Astrocyte (in vitro differentiated cells and primary cell): ENCODE measurements around the gene PRRC2B. TPM values are rescaled to one million over a fixed set of nuclear protein-coding genes. Genes with fewer than 3 reads are reported as not detected.
"Not testable (repeated sequence)": the region's sequence is repeated elsewhere in the genome, so short reads cannot be mapped to it uniquely, and the experiment has no call there.

ENCODE experiments used
- DNase-seq: peaks from one replicate; pipeline ENCODE4 v3.0.0-alpha.2; 2010; ENCODE audit warnings: low read depth
- FAIRE-seq: peaks from 2 replicates; lab custom pipeline; 2011; peaks lifted over from hg19 to GRCh38; lab: Jason Lieb, UNC
- H2AFZ ChIP-seq: 2 replicates; pipeline ENCODE4 v1.6.0; 2012; ENCODE audit warnings: low read depth, low read length, inconsistent platforms
- H3K27ac ChIP-seq: 2 replicates; pipeline ENCODE4 v1.5.1; 2011; ENCODE audit warnings: low read depth, low read length, inconsistent platforms
- H3K27me3 ChIP-seq: 2 replicates; pipeline ENCODE4 v1.6.0; 2011; ENCODE audit warnings: low read length, inconsistent platforms; ENCODE audit not compliant: insufficient read depth
- H3K36me3 ChIP-seq: 2 replicates; pipeline ENCODE4 v1.5.1; 2011; ENCODE audit warnings: low read length, inconsistent platforms; ENCODE audit not compliant: insufficient read depth
- H3K4me1 ChIP-seq: 2 replicates; pipeline ENCODE4 v1.5.1; 2011; ENCODE audit warnings: low read length, inconsistent platforms; ENCODE audit not compliant: insufficient read depth
- H3K4me2 ChIP-seq: 2 replicates; pipeline ENCODE4 v1.6.0; 2012; ENCODE audit warnings: low read length, inconsistent platforms
- H3K4me3 ChIP-seq: 2 replicates; pipeline ENCODE4 v1.5.1; 2011; ENCODE audit warnings: low read depth, mild to moderate bottlenecking, low read length, inconsistent platforms; ENCODE audit not compliant: insufficient read depth
- H3K79me2 ChIP-seq: 2 replicates; pipeline ENCODE4 v1.6.0; 2012; ENCODE audit warnings: mild to moderate bottlenecking, low read length, inconsistent platforms; ENCODE audit not compliant: insufficient read depth
- H3K9ac ChIP-seq: 2 replicates; pipeline ENCODE4 v1.6.0; 2012; ENCODE audit warnings: mild to moderate bottlenecking, low read length, inconsistent platforms
- H3K9me3 ChIP-seq: 2 replicates; pipeline ENCODE4 v1.5.1; 2012; ENCODE audit warnings: low read depth, mild to moderate bottlenecking, low read length, inconsistent platforms; ENCODE audit not compliant: insufficient read depth
- H4K20me1 ChIP-seq: 2 replicates; pipeline ENCODE4 v1.6.0; 2012; ENCODE audit warnings: low read length, inconsistent platforms; ENCODE audit not compliant: insufficient read depth
- H3K27ac Mint-ChIP-seq: one replicate; pipeline ENCODE4 v1.8.0; 2021; ENCODE audit warnings: mild to moderate bottlenecking, mixed read lengths; ENCODE audit not compliant: unreplicated experiment
- H3K27me3 Mint-ChIP-seq: one replicate; pipeline ENCODE4 v1.8.0; 2021; ENCODE audit warnings: low read depth, mixed read lengths; ENCODE audit not compliant: unreplicated experiment
- H3K36me3 Mint-ChIP-seq: one replicate; pipeline ENCODE4 v1.8.0; 2021; ENCODE audit warnings: low read depth, mixed read lengths; ENCODE audit not compliant: unreplicated experiment
- H3K4me1 Mint-ChIP-seq: one replicate; pipeline ENCODE4 v1.8.0; 2021; ENCODE audit warnings: low read depth, mixed read lengths; ENCODE audit not compliant: unreplicated experiment
- H3K4me3 Mint-ChIP-seq: one replicate; pipeline ENCODE4 v1.8.0; 2021; ENCODE audit warnings: mild to moderate bottlenecking, moderate library complexity, mixed read lengths; ENCODE audit not compliant: unreplicated experiment
- H3K9me3 Mint-ChIP-seq: one replicate; pipeline ENCODE4 v1.8.0; 2021; ENCODE audit warnings: mild to moderate bottlenecking, mixed read lengths; ENCODE audit not compliant: unreplicated experiment
- CTCF ChIP-seq: IDR thresholded peaks from 2 replicates; pipeline ENCODE4 v1.5.1; 2011; ENCODE audit warnings: low read depth, mild to moderate bottlenecking, inconsistent platforms, low read length, moderate library complexity; ENCODE audit not compliant: insufficient read depth
- EZH2 ChIP-seq: IDR thresholded peaks from 2 replicates; pipeline ENCODE4 v1.6.1; 2012; ENCODE audit warnings: mild to moderate bottlenecking, low read length, inconsistent platforms; ENCODE audit not compliant: insufficient read depth
- total RNA-seq: library from RNA; stranded (reverse); gene quantifications from 2 replicates; pipeline ENCODE4 v1.2.1, GENCODE V29; 2021

PRRC2B gene
- total RNA-seq, 1 donor from 2014 or later, result 292 TPM

- TF ChIP-seq EZH2 (no peak), CTCF (no peak)
- no peak overlapping the region for H3K27ac Mint-ChIP-seq
- no peaks in the 10 kb centered on the region for H3K9me3 Mint-ChIP-seq
- H3K4me3 ChIP-seq, result no peak overlapping the region
- H3K4me1 ChIP-seq, result peaks cover 7% of the 10 kb centered on the region
- H3K4me1 Mint-ChIP-seq, result peaks cover 6% of the 10 kb centered on the region
- FAIRE-seq (no peak), DNase-seq (no peak)
- no peak overlapping the region for H3K9ac ChIP-seq
- no peaks in the 10 kb centered on the region for H3K36me3 Mint-ChIP-seq
- peak overlapping the region; percentile 54 for H2AFZ ChIP-seq
- H3K4me2 ChIP-seq, result no peak overlapping the region
- H3K79me2 ChIP-seq, result no peaks in the 10 kb centered on the region
- no peaks in the 10 kb centered on the region for H4K20me1 ChIP-seq
- H3K36me3 ChIP-seq, result no peaks in the 10 kb centered on the region
- H3K9me3 ChIP-seq, result no peaks in the 10 kb centered on the region
- H3K4me3 Mint-ChIP-seq, result no peak overlapping the region
- H3K27me3 ChIP-seq, result no peaks in the 10 kb centered on the region
- H3K27me3 Mint-ChIP-seq, result no peaks in the 10 kb centered on the region
- no peak overlapping the region for H3K27ac ChIP-seq
Measured at GRCh38 chr9:131367450-131367849, 26.4 kb upstream of the PRRC2B start.

DNA sequence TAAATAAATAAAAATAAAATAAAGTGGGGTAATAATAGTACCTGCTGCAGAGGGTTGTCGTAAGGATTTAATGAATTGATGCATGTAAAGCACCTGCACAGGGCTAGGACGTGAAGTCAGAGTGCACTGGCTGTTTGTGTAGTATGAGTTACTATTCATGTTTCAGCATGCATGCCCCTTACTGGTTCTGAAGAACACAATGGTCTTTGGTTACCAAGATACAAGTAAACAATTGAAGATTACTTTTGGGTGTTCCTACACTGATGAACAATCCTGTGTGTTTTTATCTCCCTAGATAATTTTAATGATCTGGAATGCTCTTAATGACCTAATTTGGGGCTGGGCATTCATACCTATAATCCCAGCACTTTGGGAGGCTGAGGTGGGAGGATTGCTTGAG, 23.2 kb upstream of the PRRC2B start:
- H3K4me1 ChIP-seq, result peaks cover 7% of the 10 kb centered on the region

GRCh38 chr9:131372599-131372973, 21.3 kb upstream of the PRRC2B start:
- peak overlapping the region; percentile 86 for H3K4me2 ChIP-seq
- not testable (repeated sequence) for FAIRE-seq, H4K20me1 ChIP-seq, H3K9me3 Mint-ChIP-seq, H3K36me3 Mint-ChIP-seq, H3K27ac Mint-ChIP-seq, H3K4me1 Mint-ChIP-seq, DNase-seq, H3K36me3 ChIP-seq, H3K79me2 ChIP-seq, H3K9me3 ChIP-seq, H3K27me3 Mint-ChIP-seq, H3K27ac ChIP-seq, H3K4me1 ChIP-seq, H3K27me3 ChIP-seq
- peak overlapping the region; percentile 67 for H3K4me3 ChIP-seq
- H2AFZ ChIP-seq, result peak overlapping the region; percentile 84
- H3K4me3 Mint-ChIP-seq, result peak overlapping the region; percentile 89
- H3K9ac ChIP-seq, result peak overlapping the region; percentile 88

More for the DNA sequence above, 23.2 kb upstream of the PRRC2B start:
- no peaks in the 10 kb centered on the region for H3K36me3 ChIP-seq
- no peaks in the 10 kb centered on the region for H3K27me3 ChIP-seq
- no peak overlapping the region for H3K27ac ChIP-seq
- H4K20me1 ChIP-seq, result no peaks in the 10 kb centered on the region
- no peak overlapping the region for H2AFZ ChIP-seq
- no peak overlapping the region for H3K4me3 ChIP-seq
- H3K9me3 Mint-ChIP-seq, result no peaks in the 10 kb centered on the region
- H3K9me3 ChIP-seq, result no peaks in the 10 kb centered on the region
- no peaks in the 10 kb centered on the region for H3K27me3 Mint-ChIP-seq
- H3K79me2 ChIP-seq, result no peaks in the 10 kb centered on the region
- H3K27ac Mint-ChIP-seq, result no peak overlapping the region
- no peak overlapping the region for H3K4me3 Mint-ChIP-seq
- no peak for DNase-seq
- H3K9ac ChIP-seq, result no peak overlapping the region
- H3K4me1 Mint-ChIP-seq, result peaks cover 8% of the 10 kb centered on the region
- TF ChIP-seq EZH2, result no peak
- TF ChIP-seq CTCF, result no peak
- no peak overlapping the region for H3K4me2 ChIP-seq
- H3K36me3 Mint-ChIP-seq, result peaks cover 2% of the 10 kb centered on the region
- FAIRE-seq, result no peak

DNA sequence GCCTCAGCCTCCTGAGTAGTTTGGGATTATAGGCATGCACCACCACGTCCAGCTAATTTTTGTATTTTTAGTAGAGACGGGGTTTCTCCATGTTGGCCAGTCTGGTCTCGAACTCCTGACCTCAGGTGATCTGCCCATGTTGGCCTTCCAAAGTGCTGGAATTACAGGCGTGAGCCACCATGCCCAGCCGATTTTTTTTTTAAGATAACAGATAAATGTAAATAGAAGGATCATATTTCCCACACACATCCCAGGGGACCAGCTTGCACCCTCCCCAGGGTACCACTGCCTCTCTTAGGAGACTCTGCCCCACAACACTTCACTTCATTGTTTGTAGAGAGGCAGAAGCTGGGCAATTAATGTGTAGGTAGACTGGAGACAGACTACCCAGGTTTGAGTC, 19.2 kb upstream of the PRRC2B start:
- not testable (repeated sequence) for H3K27ac Mint-ChIP-seq

More for the DNA sequence above, 19.2 kb upstream of the PRRC2B start:
- H3K4me1 Mint-ChIP-seq, H4K20me1 ChIP-seq, FAIRE-seq, H3K36me3 ChIP-seq, H3K27ac ChIP-seq, H3K9ac ChIP-seq, H2AFZ ChIP-seq, H3K27me3 Mint-ChIP-seq, H3K4me2 ChIP-seq, DNase-seq, H3K4me3 ChIP-seq, H3K9me3 ChIP-seq, H3K79me2 ChIP-seq, H3K27me3 ChIP-seq, H3K4me3 Mint-ChIP-seq, H3K9me3 Mint-ChIP-seq, H3K36me3 Mint-ChIP-seq, H3K4me1 ChIP-seq: not testable (repeated sequence)
